Parathyroid adenoma (tissue), 2 donors: ENCODE results near the gene ASTN2.

Experiments used
- H2AFZ ChIP-seq: fragments of 300-600 bp; sonication (generic); one replicate; pipeline ENCODE4 v1.7.0; 2017; ENCODE audit warnings: antibody characterized with exemption, mild to moderate bottlenecking
- H3K27ac ChIP-seq: fragments of 300-600 bp; sonication (generic); one replicate; pipeline ENCODE4 v1.7.0; 2017
- H3K27me3 ChIP-seq: fragments of 300-600 bp; sonication (generic); one replicate; pipeline ENCODE4 v1.7.0; 2017; ENCODE audit warnings: low read length; ENCODE audit not compliant: control insufficient read depth, insufficient read depth
- H3K36me3 ChIP-seq: fragments of 300-600 bp; sonication (generic); one replicate; pipeline ENCODE4 v1.7.0; 2017; ENCODE audit warnings: low read length; ENCODE audit not compliant: control insufficient read depth, insufficient read depth
- H3K4me1 ChIP-seq: fragments of 300-600 bp; sonication (generic); one replicate; pipeline ENCODE4 v1.7.0; 2017; ENCODE audit warnings: control low read depth
- H3K4me2 ChIP-seq: fragments of 300-600 bp; sonication (generic); one replicate; pipeline ENCODE4 v1.7.0; 2017; ENCODE audit warnings: low read length
- H3K4me3 ChIP-seq: fragments of 300-600 bp; sonication (generic); one replicate; pipeline ENCODE4 v1.7.0; 2017; ENCODE audit warnings: low read depth, low read length
- H3K79me2 ChIP-seq: fragments of 300-600 bp; sonication (generic); one replicate; pipeline ENCODE4 v1.7.0; 2017; ENCODE audit warnings: control low read depth
- H3K9ac ChIP-seq: fragments of 300-600 bp; sonication (generic); one replicate; pipeline ENCODE4 v1.7.0; 2017; ENCODE audit warnings: mild to moderate bottlenecking
- H3K9me3 ChIP-seq: fragments of 300-600 bp; sonication (generic); one replicate; pipeline ENCODE4 v1.7.0; 2017; ENCODE audit warnings: low read length; ENCODE audit not compliant: control insufficient read depth
- CTCF ChIP-seq: fragments of 300-600 bp; sonication (generic); IDR thresholded peaks from one replicate; pipeline ENCODE4 v1.7.0; 2017; ENCODE audit warnings: antibody characterized with exemption, mild to moderate bottlenecking
- donor health status: primary hyperparathyroidism.

The ASTN2 gene

GRCh38 chr9:116986015-116986414 lies 428.8 kb downstream of the ASTN2 start:
- Histone ChIP-seq H3K27me3 (no peaks in the 10 kb centered on the region), H3K9me3 (no peaks in the 10 kb centered on the region), H3K4me1 (no peaks in the 10 kb centered on the region), H3K36me3 (no peaks in the 10 kb centered on the region), H3K79me2 (no peaks in the 10 kb centered on the region), H3K4me3 (no peak overlapping the region), H3K9ac (no peak overlapping the region), H3K4me2 (no peak overlapping the region), H2AFZ (no peak overlapping the region), H3K27ac (no peak overlapping the region)
- no peak for TF ChIP-seq CTCF

GRCh38 chr9:116985596-116985995 lies 429.3 kb downstream of the ASTN2 start:
- no peak for TF ChIP-seq CTCF
- H3K9me3 ChIP-seq = no peaks in the 10 kb centered on the region
- no peaks in the 10 kb centered on the region for H3K4me1 ChIP-seq
- H3K27ac ChIP-seq = no peak overlapping the region
- no peak overlapping the region for H2AFZ ChIP-seq
- H3K36me3 ChIP-seq = no peaks in the 10 kb centered on the region
- H3K4me2 ChIP-seq = no peak overlapping the region
- no peak overlapping the region for H3K4me3 ChIP-seq
- no peaks in the 10 kb centered on the region for H3K79me2 ChIP-seq
- H3K27me3 ChIP-seq = no peaks in the 10 kb centered on the region
- H3K9ac ChIP-seq = no peak overlapping the region

GRCh38 chr9:116984111-116984510 lies 430.7 kb downstream of the ASTN2 start:
- H3K4me2 ChIP-seq = no peak overlapping the region
- H3K4me3 ChIP-seq = no peak overlapping the region
- no peaks in the 10 kb centered on the region for H3K79me2 ChIP-seq
- no peaks in the 10 kb centered on the region for H3K9me3 ChIP-seq
- no peak for TF ChIP-seq CTCF
- H3K36me3 ChIP-seq = no peaks in the 10 kb centered on the region
- no peaks in the 10 kb centered on the region for H3K27me3 ChIP-seq
- no peaks in the 10 kb centered on the region for H3K4me1 ChIP-seq
- H3K9ac ChIP-seq = no peak overlapping the region
- H2AFZ ChIP-seq = no peak overlapping the region
- H3K27ac ChIP-seq = no peak overlapping the region

DNA sequence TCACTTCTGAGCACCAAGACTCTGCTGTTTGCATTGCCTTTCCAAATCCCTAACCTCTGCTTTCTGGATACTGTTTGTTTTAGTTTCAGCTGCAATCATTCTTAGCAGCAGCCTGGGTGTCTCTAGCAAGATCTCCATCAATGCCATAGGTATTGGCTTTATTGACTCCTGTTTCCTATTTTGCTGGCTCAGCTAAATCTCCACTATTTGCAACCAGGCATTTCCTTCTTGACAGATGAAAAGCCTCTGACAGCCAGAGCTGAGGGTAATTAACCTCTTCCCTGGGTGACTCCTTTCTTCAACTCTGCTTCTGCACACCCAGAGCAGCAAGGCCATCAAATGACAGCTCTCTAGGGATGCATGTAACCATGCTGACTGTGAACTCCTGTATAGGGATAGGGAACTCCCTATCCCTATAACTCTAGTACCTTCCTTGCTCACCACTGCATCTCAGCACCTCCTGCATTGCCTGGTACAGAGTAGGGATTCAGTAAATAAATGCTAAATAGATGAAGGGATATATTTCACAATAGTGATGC lies 434.2 kb downstream of the ASTN2 start:
- Histone ChIP-seq H3K36me3 (no peaks in the 10 kb centered on the region), H3K27ac (no peak overlapping the region), H3K27me3 (no peaks in the 10 kb centered on the region), H3K79me2 (no peaks in the 10 kb centered on the region), H3K4me2 (no peak overlapping the region), H3K4me3 (no peak overlapping the region), H3K9me3 (no peaks in the 10 kb centered on the region), H3K9ac (no peak overlapping the region), H2AFZ (no peak overlapping the region), H3K4me1 (no peaks in the 10 kb centered on the region)
- TF ChIP-seq CTCF = no peak

GRCh38 chr9:116979456-116979855 lies 435.4 kb downstream of the ASTN2 start:
- Histone ChIP-seq H3K79me2 (no peaks in the 10 kb centered on the region), H3K4me2 (no peak overlapping the region), H3K36me3 (no peaks in the 10 kb centered on the region), H2AFZ (no peak overlapping the region), H3K9ac (no peak overlapping the region), H3K9me3 (no peaks in the 10 kb centered on the region), H3K27ac (no peak overlapping the region), H3K4me1 (no peaks in the 10 kb centered on the region), H3K27me3 (no peaks in the 10 kb centered on the region), H3K4me3 (no peak overlapping the region)
- no peak for TF ChIP-seq CTCF
